Measurements from ENCODE around the gene RFX1. TPM values are rescaled to one million over a fixed set of nuclear protein-coding genes. Genes with fewer than 3 reads are reported as not detected.

The RFX1 gene
- total RNA-seq (1 to 10 TPM; 1.6 to 5.0 (median 1.9) TPM), polyA plus RNA-seq (1 to 10 TPM; 2.1 to 7.9 (median 3.0) TPM)

DNA sequence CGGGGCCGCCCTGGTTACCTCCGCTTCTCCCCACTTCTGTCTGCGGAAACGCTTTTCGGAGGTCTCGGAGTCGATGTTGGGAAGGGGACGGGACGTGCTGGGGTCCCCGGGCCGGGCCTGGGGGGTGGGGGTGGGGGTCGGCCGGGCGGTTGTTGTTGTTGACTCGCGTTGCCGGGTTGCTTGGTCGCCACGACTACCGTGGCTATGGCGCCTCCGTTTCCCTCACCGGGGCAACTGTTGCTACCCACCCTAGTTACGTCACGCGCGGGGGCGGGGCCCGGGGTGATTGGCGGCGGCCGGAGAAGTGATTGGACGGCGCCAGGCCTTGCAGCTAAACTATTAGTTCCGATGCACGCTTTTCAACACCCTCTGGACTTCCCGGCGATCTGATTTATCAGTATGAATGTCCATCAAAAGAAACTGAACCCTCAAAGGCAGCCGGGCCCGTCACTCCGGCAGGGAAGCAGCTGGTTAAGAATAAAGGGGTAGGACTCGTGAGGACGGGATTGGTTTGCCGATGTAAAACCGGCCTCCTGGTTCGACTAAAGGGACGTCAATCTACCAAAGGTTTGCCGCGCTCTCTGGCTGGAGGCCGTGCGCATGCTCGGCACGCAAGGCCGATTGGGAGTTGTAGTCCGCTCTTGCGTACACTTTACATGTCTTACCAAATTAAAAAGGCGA lies at the start of gene RFX1:
TSS of gene RFX1 (minus strand) at position 236 of the 681 bp plus-strand sequence. CDS start 12,477 bp downstream, outside the sequence.
- intact Hi-C loops (cut with DNase I): loop anchor here (1.0 to 10.0 kb wide), 3 partner anchors 54 to 211 kb away; partner anchors contain the start of genes DCAF15, MISP3 and ZSWIM4
- no peaks in the 10 kb centered on the region for H3K36me3 ChIP-seq
- peaks cover 0 to 30% (median 24%) of the 10 kb centered on the region in 4 donors for H3K4me1 ChIP-seq
- TF ChIP-seq EP300 (IDR thresholded peaks at IDR 0.05) (peak in 1 of 4 donors; percentile 46), POLR2AphosphoS5 (IDR thresholded peaks at IDR 0.05) (peak in 3 of 4 donors; percentile 21 to 50 (median 32)), POLR2A (IDR thresholded peaks at IDR 0.05) (peak in 1 of 2 donors; percentile 18), CTCF (IDR thresholded peaks at IDR 0.05) (no peak)
- no peaks in the 10 kb centered on the region for H3K27me3 ChIP-seq
- 0 to 1% methylated on average over 58 of the region's 58 CpGs for WGBS, 2 donors
- H3K27ac ChIP-seq: peak within 1 kb of the TSS; percentile 98 to 100 (median 99)
- no peaks in the 10 kb centered on the region for H3K9me3 ChIP-seq
- DNase-seq: peak; percentile 100
- peak within 1 kb of the TSS; percentile 73 to 97 (median 96) for H3K4me3 ChIP-seq

- no peaks in the 10 kb centered on the region for H3K36me3 ChIP-seq
- H3K9me3 ChIP-seq: no peaks in the 10 kb centered on the region
- H3K27me3 ChIP-seq: peaks cover 9 to 37% (median 34%) of the 10 kb centered on the region in 3 donors
- intact Hi-C loops (cut with DNase I): no loop called here
- no peak for TF ChIP-seq CTCF (IDR thresholded peaks at IDR 0.05)
- no peak for TF ChIP-seq EP300 (IDR thresholded peaks at IDR 0.05)
- no peak for TF ChIP-seq POLR2AphosphoS5 (IDR thresholded peaks at IDR 0.05)
- TF ChIP-seq POLR2A (IDR thresholded peaks at IDR 0.05): no peak
- WGBS, 2 donors: 86 to 91% methylated on average over 3 of the region's 3 CpGs
- peaks cover 0 to 16% (median 9%) of the 10 kb centered on the region in 4 donors for H3K4me1 ChIP-seq
- no peak for DNase-seq
- no peak overlapping the region for H3K27ac ChIP-seq
- no peak overlapping the region for H3K4me3 ChIP-seq
Measured at GRCh38 chr19:14055396-14055795, 49.3 kb upstream of the RFX1 start.

DNA sequence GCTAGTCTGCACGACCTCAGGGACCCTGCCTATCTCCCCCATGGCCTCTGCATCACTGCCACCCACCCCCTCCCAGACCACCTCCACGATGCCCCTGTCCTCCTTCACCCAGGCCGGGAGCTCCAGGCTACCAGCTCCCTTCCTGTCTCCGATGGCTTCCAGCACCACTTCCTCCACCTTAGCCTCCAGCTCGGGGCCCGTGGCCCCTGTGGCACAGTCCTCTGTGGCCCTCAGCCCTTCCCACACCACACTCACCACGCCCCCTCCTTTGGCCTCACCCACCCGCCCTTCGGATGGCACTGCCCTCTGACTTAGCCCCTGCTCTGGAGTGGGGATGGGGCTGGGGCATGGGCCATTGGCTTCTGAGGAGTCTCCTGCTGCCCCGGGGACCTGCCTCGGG lies 48.6 kb upstream of the RFX1 start:
- intact Hi-C loops (cut with DNase I): no loop called here
- Histone ChIP-seq H3K27ac (no peak overlapping the region), H3K27me3 (peaks cover 9 to 31% (median 28%) of the 10 kb centered on the region in 3 donors), H3K4me3 (no peak overlapping the region), H3K4me1 (peaks cover 0 to 16% (median 9%) of the 10 kb centered on the region in 4 donors), H3K36me3 (no peaks in the 10 kb centered on the region), H3K9me3 (no peaks in the 10 kb centered on the region)
- 54 to 58% methylated on average over 11 of the region's 11 CpGs for WGBS, 2 donors
- no peak for TF ChIP-seq EP300 (IDR thresholded peaks at IDR 0.05)
- TF ChIP-seq POLR2A (IDR thresholded peaks at IDR 0.05): no peak
- TF ChIP-seq POLR2AphosphoS5 (IDR thresholded peaks at IDR 0.05): no peak
- TF ChIP-seq CTCF (IDR thresholded peaks at IDR 0.05): no peak
- no peak for DNase-seq

- Histone ChIP-seq H3K27me3 (peaks cover 9 to 24% (median 21%) of the 10 kb centered on the region in 3 donors), H3K4me1 (peaks cover 0 to 16% (median 9%) of the 10 kb centered on the region in 4 donors), H3K4me3 (no peak overlapping the region), H3K9me3 (no peaks in the 10 kb centered on the region), H3K27ac (no peak overlapping the region), H3K36me3 (no peaks in the 10 kb centered on the region)
- DNase-seq: no peak
- intact Hi-C loops (cut with DNase I): no loop called here
- WGBS, 2 donors: 81 to 97% methylated on average over 6 of the region's 6 CpGs
- TF ChIP-seq EP300 (IDR thresholded peaks at IDR 0.05) (no peak), CTCF (IDR thresholded peaks at IDR 0.05) (no peak), POLR2AphosphoS5 (IDR thresholded peaks at IDR 0.05) (no peak), POLR2A (IDR thresholded peaks at IDR 0.05) (no peak)
Measured at GRCh38 chr19:14054099-14054498, 48.0 kb upstream of the RFX1 start.
